Stomach (tissue), 4 donors: ENCODE data around the gene ZBTB43.

ENCODE experiments used
- CTCF ChIP-seq, 7 experiments: fragments of 450-650 bp in 4 of 7; fragments of 200-600 bp in 3 of 7; sonication (generic) in 3 of 7; IDR thresholded peaks; one replicate each; pipeline ENCODE4 v1.5.1; 2016 to 2019; ENCODE audit warnings: antibody characterized with exemption in 7 of 7, control low read depth in 2 of 7, mild to moderate bottlenecking in 1 of 7
- EP300 ChIP-seq: sonication (generic); formaldehyde crosslinking; IDR thresholded peaks from one replicate; pipeline ENCODE4 v1.6.1; 2017; ENCODE audit warnings: antibody characterized with exemption
- POLR2A ChIP-seq, 4 donors: fragments of 450-650 bp; IDR thresholded peaks; one replicate each; pipeline ENCODE4 v1.6.1; 2016; ENCODE audit warnings: antibody characterized with exemption in 4 of 4, control low read depth in 2 of 4, mild to moderate bottlenecking in 1 of 4, moderate library complexity in 1 of 4

- no peak for TF ChIP-seq CTCF (IDR thresholded peaks at IDR 0.05)
- no peak for TF ChIP-seq POLR2A (IDR thresholded peaks at IDR 0.05)
- TF ChIP-seq EP300: no peak
Observed at GRCh38 chr9:126829035-126829434, 24.2 kb downstream of the ZBTB43 start.
